ENCODE data around the gene PCDH9.

PCDH9 gene

DNA sequence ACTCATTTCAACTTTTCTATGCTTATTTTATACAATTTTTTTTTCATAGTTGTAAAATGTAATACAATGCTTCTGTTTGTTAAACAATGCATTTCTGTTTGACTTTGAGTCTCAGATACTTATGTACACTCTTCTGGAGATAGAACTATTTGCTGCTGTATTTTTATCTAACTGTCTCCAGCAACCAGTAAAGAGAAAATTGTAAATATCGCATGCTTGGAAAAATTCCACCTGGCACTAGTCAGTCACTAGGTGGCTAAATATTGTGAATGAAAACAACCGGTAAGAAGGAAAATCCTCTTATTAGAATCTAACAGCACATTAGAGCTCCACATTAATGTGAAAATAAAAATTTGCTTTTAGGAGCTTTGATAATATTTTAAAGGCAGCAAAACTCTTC, 876.5 kb downstream of the PCDH9 start:
- no peak for DNase-seq

DNA sequence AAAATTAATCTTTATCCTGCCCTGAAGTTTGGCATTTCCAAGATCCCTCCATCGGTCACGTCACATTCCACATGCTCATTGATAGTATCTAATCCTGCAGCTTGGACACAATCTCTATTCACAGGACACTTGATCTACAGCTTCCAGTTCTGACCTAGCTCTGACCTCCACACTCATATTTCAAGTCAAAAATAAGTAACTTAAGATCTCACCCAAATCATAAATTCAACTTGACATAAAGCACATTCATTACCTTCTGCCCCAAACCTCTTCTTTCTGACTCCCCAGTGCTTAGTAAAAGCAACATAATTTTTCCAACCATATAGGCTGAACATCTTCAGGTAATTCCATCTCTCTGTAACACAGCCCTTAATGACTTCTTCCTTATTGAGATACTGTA, 880.2 kb downstream of the PCDH9 start:
- no peak for DNase-seq

DNA sequence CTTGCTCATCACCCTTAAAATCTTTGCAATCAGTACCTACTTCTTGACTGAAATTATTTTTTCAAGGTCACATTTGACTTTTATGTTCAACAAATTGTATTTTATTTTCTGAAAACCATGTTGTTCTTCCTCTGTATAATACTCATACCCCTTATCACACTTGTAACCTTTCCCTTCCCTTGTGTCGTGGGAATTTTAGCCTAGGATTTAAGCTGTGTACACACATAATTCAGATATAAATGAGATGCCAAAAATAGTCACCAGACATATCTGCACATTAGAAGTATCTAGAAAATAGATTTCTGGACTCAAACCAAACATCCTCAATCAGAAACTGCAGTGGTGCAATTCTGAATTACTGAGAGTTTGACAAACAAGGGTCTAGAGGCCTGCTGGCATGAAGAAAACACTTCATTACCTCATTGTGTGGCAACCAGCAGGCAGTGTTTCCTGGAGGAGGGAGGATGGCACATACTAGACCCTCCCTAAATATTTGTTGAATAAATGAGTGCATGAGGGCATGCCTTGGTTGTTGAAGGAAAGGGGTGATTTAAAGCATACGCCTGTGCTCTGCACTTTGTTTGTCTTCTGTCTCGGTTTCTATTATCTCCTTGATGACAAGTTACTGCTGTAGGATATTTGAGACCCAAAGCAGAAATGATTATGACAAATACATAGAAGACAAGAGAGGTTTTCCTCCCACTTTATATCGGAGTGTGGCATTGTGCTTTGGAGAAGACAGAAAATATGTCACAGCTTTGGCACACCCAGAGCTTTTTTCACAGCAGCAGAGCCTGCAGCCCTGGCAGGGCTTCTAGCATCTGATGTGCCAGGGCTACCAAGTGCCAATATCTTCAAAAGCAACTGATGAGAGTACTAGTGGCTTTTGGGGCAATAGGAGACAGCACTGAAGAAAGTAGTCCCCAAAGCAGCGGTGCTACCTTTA, 881.1 kb downstream of the PCDH9 start:
- no peak for DNase-seq

DNA sequence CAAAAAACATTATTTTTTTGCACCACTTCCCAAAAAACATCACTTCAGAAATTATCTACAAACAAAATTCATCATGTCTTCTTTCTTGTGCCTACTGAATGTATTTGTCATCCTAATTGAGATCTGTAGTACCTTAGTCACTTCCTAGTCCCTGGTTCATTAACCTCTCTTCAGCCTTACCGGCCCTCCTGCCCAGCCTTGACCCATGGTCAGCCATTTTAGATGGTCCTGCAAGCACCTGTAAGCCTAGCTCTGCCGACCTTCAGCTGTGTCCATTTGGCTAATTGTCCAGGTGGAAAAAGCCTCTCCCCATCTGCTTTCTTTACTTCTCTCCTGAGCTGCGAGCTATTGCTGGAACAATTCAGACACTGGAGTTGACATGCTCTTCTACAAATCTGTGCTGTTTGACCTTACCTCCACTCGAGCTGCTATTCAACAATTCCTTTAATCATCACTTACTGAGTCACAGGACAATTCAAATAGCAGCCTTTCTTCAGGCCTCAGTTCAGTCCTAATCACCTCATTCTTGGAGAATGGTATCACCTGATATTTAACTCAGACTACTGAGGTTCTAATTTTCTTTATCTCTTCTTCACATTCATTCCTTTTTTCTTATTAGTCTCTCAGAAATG, 882.5 kb downstream of the PCDH9 start:
- no peak for DNase-seq

DNA sequence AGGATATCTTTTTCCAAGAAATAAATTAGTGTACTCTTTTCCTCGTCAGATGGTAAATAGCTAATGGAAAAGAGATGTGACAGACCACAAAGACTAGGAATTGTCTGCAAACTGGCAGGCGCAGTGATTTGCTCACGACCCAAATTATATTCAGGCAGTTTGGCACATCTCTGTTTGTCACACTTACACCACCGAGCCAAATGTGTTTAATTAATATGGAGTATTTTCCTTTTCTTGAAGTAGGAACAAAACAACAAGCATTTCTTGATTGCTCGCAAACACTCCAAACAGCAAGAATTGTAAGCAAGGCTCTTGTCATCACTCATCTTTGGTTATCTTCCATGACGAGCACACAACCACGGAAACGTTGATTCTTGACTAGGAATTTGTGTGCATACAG, 884.2 kb downstream of the PCDH9 start:
- no peak for DNase-seq

DNA sequence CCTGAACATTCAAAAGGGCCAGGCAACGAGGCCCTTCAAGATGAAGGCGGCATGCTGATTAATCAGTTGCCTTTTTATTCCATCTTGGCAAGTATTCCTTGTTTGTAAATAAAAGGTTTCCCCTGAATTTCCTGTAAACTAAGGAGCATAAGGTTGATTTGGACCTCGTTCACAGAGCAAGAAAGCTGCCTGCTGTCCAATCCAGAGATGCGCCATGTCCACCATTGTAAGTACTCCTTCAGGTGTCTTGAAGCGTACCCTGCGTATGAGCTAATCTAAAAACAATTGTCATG, 884.7 kb downstream of the PCDH9 start:
- no peak for DNase-seq

DNA sequence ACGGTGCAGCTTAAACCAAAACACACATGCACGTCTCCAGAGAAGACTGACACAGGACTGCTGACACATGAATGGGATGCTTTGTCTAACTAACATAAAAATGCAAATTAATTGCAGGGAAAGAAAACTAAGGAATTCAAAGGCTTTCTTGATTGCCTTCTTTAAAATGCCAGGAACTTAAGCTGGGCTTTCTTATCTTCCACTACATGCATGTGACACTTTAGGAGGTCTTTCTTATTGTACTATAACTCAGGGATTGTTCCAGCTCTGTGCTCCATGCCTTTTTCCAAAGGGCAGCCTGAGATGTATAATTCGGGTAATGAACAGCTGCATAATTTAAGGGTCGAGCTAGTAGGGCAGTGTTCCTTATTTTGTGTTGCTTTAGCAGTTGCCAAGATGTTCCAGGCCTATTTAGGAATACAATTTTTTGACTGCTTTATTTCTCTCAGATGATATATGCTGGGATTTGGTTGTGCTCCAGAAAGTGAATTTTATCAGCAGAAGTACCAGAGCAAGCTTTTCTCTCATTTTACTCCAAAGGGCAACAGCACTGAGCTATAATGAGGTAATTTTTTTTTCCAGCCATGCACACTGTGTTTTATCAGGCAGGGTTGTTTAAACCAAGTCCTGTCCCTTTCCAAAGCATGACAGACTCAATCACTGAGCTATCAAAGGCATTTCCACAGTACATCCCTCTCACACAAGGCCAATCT, 885.2 kb downstream of the PCDH9 start:
- DNase-seq, result no peak

DNA sequence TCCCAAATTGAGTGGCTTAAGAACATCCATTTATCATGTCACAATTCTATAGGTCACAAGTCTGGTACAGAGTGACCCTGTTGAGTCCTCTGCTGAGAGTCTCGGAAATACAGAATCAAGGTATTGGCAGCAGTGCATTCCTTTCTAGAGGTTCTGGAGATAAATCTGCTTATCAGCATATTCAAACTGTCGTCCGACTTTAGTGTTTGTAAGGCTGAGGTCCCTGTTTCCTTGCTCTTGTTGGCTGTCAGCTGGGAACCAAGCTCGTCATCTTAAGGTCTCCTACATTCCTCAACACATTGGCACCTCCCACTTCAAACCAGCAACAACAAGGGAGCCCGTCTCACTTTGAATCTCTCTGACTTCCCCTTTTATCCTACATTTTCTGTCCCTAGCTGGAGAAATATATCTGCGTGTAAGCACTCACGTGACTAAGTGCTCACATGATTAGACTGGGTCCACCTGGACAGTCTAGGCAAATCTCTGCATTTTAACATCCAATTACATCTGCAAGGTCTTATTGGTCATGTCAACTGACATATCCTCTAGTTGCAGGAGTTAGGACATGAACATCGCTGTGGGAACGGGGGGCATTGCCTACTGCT, 886.8 kb downstream of the PCDH9 start:
- DNase-seq, result no peak

DNA sequence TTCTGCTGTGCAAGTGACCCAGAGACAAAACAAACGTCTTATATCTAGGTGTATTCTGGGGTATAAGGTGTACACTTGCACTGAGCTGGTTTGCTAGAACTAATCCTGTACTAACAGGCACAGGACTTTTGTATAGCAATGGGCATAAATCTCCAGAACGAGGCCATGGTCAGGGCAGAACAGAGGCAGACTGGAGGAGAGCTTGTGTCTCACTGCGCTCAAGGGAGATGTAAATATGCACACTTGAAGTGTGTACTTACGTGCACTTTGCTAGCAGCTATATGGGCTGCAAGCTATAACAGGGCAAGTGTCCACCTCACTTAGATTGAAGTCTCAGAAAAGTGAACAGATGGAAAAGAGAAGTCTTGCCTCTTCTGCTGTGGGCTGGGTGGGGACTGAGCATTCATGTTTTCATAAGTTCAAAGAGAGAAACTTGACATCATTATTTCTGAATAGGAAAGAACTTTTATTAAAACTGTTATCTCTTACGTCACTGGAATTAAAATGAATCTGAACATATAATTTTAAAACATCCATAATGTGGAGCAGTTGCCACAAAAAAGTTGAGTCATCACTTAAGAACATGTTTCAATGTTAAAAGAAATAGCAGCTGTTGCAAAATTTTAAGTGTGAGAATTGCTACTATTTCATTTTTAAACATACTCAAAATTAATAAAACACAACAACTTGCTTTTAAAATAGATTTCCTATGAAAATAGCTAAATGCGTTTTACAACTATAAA, 888.3 kb downstream of the PCDH9 start:
- no peak for DNase-seq

DNA sequence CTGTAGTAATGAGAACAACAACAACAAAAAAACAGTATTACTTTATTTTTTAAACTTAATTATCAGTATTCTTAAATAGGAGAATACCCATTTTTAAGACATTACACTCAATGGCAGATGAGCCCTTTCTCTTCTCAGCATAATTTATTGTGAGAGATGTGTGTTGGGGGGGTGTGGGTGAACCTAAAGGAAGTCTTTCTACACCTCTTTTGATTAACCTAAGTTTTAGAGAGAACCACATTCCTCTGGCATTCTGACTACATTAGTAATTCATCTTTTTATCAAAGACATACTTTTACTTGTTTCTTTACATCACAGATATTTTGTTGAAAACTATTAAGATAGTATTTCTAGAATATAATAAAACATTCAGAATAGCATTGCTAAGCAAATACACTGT, 890.9 kb downstream of the PCDH9 start:
- no peak for DNase-seq

DNA sequence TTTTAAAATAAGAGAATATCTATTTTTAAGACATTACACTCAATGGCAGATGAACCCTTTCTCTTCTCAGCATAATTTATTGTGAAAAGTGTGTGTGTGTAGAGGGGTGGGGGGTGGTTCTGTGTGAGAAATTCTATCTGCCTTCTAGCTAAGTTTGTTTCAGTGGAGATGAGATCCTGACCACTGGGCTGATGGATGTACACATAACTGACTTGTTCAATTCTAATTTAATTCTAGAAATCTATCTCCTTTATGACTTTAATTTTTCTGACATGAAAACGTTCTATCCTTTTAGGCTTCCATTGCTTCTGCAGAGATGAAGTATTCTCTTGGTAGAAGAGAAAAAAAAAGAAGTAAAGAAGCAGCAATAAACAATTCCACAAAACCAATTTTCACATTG, 891.6 kb downstream of the PCDH9 start:
- no peak for DNase-seq

DNA sequence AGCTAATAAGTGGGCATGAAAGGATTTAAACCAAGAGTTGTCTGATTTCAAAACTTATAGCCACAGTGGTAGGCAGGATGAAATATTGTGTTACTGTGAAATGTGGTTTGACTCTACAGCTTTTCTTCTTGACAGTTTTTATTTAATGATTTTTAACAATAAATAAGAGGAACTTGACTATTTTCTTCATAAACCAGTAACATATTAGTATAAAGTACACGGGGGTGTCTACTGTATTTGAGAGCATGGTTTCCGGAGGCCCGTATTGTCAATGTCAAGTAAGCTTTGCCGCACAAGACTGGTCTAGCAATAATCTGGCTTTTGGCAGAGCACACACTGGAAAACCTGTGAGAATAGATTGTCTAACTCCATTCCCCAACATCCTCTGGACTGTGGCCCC, 894.5 kb downstream of the PCDH9 start:
- no peak for DNase-seq

DNA sequence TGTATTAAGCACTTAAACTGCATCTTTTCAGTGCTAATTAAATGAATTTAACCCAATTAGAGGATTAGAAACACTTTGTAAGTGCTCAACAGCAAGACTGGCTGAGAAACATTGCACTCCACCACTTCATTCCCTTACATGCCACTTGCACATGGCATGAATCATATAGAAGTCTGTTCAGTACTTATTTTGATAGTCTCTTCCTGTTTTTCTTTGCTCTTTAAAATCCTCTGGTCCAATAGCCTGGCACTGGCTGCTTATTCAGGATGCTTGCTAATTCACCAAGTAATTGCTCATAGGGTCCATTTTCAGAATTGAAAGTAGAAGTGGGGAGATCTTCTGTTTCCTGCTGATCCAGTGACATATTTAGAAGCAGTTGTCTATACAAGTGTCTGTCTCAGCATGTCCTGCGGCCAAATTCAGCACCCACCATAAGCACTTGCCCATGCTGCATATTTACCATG, 900.1 kb downstream of the PCDH9 start:
- no peak for DNase-seq

DNA sequence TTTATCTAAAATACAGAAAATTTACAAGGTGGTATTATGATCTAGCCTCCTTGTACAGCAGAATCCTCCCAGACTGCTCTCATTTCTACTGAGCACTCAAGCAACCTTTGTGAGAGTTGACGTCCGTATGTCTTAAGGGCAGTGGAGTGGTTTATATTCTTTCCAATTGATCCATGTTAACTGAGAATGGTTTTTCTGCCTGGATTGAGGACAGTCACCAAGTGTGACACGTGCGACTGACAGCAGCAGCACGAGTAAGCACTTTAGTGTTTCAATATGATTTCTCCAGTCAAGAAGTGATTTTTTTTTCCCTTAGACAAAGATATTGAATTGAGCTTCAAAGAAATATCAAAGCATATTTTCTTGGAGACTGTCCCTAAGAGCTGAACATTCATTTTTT, 901.7 kb downstream of the PCDH9 start:
- no peak for DNase-seq

DNA sequence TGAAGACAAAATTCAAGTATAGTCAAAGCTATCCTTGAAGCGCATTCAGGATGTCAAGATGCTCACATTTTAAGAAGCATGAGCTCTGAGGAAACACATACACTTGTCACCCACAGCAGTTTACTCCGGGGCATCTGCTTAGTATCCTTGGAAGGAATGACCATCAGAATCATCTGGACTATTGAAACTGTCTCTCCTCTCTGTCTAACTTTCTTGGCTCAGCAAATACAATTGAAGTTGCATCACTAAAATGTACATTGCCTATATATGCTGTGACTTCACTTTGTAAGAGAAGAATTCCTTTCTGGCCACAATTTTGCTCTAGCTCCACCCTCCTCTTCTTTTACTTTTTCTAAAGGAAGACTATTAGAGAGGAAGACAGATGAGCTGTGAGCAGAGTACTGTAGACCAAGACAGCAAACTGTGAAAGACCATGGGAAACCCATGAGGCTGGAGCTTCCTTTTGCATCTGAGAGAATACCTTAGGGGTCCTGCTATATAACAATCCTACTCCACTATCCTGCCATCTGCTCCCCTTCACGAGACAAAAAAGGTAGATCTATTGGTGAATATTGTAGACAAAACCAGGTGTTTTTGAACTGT, 906.3 kb downstream of the PCDH9 start:
- no peak for DNase-seq

DNA sequence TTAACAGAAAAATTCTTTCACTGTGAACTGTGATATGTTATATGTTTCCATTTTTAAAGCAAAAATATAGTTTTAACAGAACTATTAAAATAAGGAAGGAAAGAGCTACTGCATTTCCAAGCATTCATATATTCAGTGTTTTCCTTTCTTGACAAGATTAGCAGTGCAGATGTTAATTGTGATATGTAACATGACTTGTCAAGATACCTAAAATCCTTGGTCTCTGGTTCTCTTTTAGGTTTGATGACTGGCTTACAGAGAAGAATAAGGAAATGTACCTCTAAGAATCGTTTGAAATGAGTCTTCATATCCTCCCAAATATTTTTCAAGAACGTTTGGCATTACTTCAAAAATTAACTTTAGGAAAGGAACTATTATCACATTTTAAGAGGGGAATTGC, 907.2 kb downstream of the PCDH9 start:
- DNase-seq, result no peak

DNA sequence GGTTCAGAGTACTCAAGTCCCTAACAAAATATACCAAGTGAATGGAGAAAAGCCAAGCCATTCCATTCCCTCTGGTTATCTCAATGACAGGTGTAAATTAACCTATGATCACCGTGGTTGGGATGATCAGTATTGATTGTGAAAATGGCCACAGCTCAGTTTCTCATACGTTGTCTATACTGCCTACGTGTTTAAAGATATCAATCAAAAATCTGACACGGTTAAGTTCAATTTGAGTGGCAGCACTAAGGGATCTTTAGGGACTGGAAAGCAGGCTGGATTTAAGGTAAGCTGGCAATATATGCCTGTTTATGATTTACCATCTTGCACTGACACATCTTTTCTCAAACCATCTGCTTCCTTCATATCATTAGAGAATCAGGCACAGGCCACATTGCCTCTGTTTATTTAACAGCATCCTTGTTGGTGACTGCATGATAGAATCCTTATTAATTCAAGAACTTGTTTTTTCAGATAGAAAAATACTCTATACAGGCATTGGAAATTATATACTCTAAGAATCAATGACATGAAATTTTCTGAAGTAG, 907.9 kb downstream of the PCDH9 start:
- DNase-seq, result no peak

DNA sequence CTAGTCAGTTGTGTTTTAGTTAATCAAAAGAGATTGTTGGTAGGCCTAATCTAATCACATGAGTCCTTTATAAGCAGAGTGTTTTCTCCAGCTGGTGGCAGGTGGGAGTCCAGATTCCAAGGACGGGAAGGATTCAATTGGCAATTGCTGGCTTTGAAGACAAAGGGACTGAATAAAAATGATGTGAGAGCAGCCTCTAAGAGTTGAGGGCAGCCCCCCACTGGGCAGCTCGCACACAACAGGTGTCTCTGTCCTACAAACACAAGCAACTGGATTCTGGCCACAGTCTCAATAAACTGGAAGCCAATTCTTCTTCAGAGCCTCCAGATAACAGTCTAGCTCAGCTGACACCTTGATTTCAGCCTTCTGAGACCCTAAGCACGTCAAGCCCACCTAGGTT, 915.2 kb downstream of the PCDH9 start:
- no peak for DNase-seq

DNA sequence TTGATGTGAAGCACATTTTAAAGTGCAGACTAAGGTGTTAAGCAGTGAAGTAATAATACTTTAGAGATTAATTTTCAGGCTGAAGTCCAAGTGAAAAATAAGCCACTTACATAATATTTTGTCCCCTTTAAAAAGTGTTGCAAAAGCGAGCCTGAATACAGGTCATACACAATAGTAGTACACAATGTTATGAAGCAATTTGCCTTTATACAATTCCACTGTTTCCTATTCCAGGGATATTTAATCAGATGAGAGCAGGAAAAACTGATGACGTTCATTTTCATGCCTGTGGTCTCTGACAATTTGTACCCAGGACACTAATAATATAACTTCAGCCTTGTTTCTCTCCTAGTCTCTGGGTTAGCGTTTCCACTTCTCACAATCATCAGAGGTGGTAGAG, 916.7 kb downstream of the PCDH9 start:
- DNase-seq, result no peak

DNA sequence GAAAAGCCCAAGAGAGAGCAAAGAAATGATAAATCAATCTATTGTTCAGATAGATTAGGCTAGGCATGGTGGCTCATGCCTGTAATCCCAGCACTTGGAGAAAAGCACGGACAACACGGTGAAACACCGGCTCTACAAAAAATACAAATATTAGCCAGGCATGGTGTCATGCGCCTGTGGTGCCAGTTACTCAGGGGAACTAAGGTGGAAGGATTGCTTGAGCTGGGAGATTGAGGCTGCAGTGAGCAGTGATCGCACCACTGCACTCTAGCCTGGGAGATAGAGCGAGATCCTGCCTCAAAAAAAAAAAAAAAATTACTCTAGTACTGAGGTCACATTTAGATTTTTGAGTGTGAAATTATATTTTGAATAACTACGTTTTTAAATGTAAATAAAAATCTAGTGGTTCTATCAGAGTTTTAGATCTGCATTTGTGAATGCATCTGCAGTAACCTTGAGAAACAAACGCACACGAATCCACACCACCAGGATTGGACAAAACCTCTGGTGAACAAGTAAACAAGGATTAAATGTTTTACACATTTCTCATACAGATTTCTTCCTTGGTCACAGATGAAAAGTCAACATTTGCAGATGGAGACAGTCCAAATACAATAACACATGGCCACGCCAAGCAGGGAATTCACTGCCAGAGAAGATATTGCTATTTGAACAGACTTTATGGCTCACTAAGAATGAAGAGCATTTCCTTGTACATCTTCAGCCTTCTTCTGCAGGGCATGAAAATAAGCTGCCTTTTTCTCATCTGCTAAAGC, 917.6 kb downstream of the PCDH9 start:
- DNase-seq, result no peak

DNA sequence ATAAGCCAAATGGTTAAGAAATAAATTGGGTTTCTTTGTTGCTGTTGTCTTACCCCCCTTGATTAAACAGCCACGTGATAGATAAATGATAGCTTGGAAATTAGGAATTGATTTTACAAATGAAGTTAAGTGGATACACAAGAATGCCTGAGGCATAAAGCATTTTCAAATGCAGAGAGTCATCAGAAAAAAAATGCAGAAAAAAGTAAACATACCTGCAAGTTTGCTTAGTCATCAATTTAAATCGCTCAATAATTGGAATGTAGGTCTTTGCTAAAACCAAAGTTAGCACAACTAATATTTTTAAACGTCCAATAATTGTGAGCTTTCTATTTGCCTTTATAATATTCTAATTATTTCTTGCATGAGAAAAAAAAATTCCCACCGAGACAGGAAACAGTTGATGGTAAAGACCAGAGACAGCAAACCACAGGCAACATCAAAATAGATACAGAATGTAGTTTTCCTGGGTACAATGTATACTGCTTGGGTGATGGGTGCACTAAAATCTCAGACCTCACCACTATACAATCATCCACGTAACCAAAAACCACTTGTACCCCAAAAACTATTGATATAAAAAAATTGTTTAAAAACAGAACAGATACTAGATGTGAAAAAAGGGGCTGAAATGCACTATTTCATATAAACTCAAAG, 924.0 kb downstream of the PCDH9 start:
- no peak for DNase-seq
